ENCODE measurements around the gene SLCO2A1. TPM values are rescaled to one million over a fixed set of nuclear protein-coding genes. Genes with fewer than 3 reads are reported as not detected.

SLCO2A1 gene
- total RNA-seq, 1 donor = under 0.01 TPM

GRCh38 chr3:133935843-133936769 lies 93.6 kb downstream of the SLCO2A1 start:
- no peak for DNase-seq (ENCODE audit: low read depth in 2 of 3, low spot score in 2 of 3)

GRCh38 chr3:133934996-133935842 lies 94.5 kb downstream of the SLCO2A1 start:
- no peak for DNase-seq (ENCODE audit: low read depth in 2 of 3, low spot score in 2 of 3)

- DNase-seq (ENCODE audit: low read depth in 2 of 3, low spot score in 2 of 3) = no peak
Observed at GRCh38 chr3:133934073-133934970, 95.4 kb downstream of the SLCO2A1 start.

- no peak for DNase-seq (ENCODE audit: low read depth in 2 of 3, low spot score in 2 of 3)
Observed at GRCh38 chr3:133933097-133934024, 96.4 kb downstream of the SLCO2A1 start.

GRCh38 chr3:133932009-133932408 lies 97.7 kb downstream of the SLCO2A1 start:
- DNase-seq (ENCODE audit: low read depth in 2 of 3, low spot score in 2 of 3) = no peak

GRCh38 chr3:133931084-133931483 lies 98.6 kb downstream of the SLCO2A1 start:
- DNase-seq (ENCODE audit: low read depth in 2 of 3, low spot score in 2 of 3) = no peak

- DNase-seq (ENCODE audit: low read depth in 2 of 3, low spot score in 2 of 3) = peak in 2 of 3 donors; percentile 62 to 84
Observed at GRCh38 chr3:133930341-133930933, 99.3 kb downstream of the SLCO2A1 start.

GRCh38 chr3:133928903-133929607 lies 100.7 kb downstream of the SLCO2A1 start:
- no peak for DNase-seq (ENCODE audit: low read depth in 2 of 3, low spot score in 2 of 3)

GRCh38 chr3:133928136-133928893 lies 101.4 kb downstream of the SLCO2A1 start:
- DNase-seq (ENCODE audit: low read depth in 2 of 3, low spot score in 2 of 3) = no peak

- peak; percentile 59 to 80 (median 76) for DNase-seq (ENCODE audit: low read depth in 2 of 3, low spot score in 2 of 3)
Observed at GRCh38 chr3:133927540-133928066, 102.1 kb downstream of the SLCO2A1 start.

GRCh38 chr3:133926736-133927539 lies 102.8 kb downstream of the SLCO2A1 start:
- DNase-seq (ENCODE audit: low read depth in 2 of 3, low spot score in 2 of 3) = no peak

- no peak for DNase-seq (ENCODE audit: low read depth in 2 of 3, low spot score in 2 of 3)
Observed at GRCh38 chr3:133925960-133926735, 103.6 kb downstream of the SLCO2A1 start.

GRCh38 chr3:133924041-133924440 lies 105.7 kb downstream of the SLCO2A1 start:
- no peak for DNase-seq (ENCODE audit: low read depth in 2 of 3, low spot score in 2 of 3)

GRCh38 chr3:133921592-133921991 lies 108.1 kb downstream of the SLCO2A1 start:
- DNase-seq (ENCODE audit: low read depth in 2 of 3, low spot score in 2 of 3) = no peak

GRCh38 chr3:133917144-133917543 lies 112.6 kb downstream of the SLCO2A1 start:
- DNase-seq (ENCODE audit: low read depth in 2 of 3, low spot score in 2 of 3) = peak in 1 of 3 donors; percentile 34
